ENCODE measurements around the gene VPS33B.

The VPS33B gene

DNA sequence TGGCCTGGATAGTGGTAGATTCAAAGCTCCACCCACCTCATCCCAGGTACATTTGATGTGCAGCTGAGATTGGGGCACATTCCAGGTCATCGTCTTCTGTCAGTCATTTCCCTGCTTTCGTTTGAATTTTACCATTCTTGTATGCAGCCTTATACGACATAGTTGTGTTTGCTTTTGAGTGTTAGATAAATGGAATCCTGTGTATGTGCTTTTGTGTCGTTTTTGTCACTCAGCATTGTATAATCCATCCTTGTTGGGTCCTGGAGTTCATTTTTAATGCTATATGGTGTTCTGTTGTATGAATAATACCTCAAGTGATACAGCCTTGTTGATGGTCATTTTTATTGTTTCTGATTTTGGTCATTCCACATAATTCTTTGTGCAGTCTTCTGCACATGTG, 60.4 kb downstream of the VPS33B start:
- H3K4me2 ChIP-seq (ENCODE audit: low read length): no peak overlapping the region
- H4K20me1 ChIP-seq (ENCODE audit: insufficient read depth, low read length): no peaks in the 10 kb centered on the region; the same call in 1 of the 2 replicates

DNA sequence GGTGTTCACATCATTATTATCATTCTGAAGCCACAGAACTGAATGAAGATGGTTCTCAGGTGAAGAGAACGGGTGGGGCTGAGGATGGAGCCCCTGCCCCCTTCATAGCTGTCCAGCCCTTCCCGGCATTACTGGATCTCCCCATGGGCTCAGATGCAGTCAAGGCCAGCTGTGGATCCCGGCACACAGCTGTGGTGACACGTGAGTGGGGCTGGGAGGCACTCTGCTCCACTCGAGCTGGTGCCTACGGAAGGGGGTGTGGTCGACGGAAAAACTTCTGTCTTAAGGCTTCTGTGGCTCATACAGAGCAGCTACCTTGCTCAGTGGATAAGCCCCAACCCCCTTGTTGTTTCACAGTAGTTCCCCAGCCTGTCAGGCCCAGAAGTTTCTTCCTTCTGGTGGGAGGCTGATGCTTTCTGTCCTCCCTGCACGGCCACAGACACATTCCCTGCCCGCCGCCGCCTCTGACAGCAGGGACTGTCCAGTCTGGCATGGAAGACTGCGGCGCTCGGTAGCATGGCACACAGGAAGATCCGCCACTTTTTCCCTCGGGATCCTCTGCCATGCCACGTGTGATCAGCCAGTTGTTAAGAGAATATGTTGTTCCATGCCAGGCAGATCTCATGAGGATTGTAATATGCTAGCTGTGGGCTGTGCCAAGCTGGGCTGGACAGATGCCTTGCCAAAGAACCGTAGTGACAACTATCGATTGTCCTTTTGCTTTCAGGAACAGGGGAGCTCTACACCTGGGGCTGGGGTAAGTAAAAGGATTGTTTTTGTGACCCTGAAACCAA, 61.9 kb downstream of the VPS33B start:
- H2AFZ ChIP-seq (ENCODE audit: low read depth, low read length): no peak overlapping the region
- no peak for TF ChIP-seq EZH2phosphoT487 (IDR thresholded peaks at IDR 0.05; ENCODE audit: low read depth)
- TF ChIP-seq, protein P1, sequence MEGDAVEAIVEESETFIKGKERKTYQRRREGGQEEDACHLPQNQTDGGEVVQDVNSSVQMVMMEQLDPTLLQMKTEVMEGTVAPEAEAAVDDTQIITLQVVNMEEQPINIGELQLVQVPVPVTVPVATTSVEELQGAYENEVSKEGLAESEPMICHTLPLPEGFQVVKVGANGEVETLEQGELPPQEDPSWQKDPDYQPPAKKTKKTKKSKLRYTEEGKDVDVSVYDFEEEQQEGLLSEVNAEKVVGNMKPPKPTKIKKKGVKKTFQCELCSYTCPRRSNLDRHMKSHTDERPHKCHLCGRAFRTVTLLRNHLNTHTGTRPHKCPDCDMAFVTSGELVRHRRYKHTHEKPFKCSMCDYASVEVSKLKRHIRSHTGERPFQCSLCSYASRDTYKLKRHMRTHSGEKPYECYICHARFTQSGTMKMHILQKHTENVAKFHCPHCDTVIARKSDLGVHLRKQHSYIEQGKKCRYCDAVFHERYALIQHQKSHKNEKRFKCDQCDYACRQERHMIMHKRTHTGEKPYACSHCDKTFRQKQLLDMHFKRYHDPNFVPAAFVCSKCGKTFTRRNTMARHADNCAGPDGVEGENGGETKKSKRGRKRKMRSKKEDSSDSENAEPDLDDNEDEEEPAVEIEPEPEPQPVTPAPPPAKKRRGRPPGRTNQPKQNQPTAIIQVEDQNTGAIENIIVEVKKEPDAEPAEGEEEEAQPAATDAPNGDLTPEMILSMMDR (IDR thresholded peaks at IDR 0.05; ENCODE audit: low read depth, low read length): no peak
- H3K27me3 ChIP-seq (ENCODE audit: low read depth, low read length): no peaks in the 10 kb centered on the region
- no peak overlapping the region for H3K27ac ChIP-seq (ENCODE audit: low read length)
- H3K9me3 ChIP-seq (ENCODE audit: insufficient read depth, low read length): no peaks in the 10 kb centered on the region
- H3K36me3 ChIP-seq (replicated peaks; ENCODE audit: low read depth, low read length): peaks cover 58% of the 10 kb centered on the region
- peaks cover 7% of the 10 kb centered on the region for H3K4me1 ChIP-seq (ENCODE audit: low read length)
- H3K4me2 ChIP-seq (ENCODE audit: low read length): no peak overlapping the region
- H3K9ac ChIP-seq (ENCODE audit: low read length): no peak overlapping the region
- peaks cover 48% of the 10 kb centered on the region for H3K79me2 ChIP-seq (ENCODE audit: low read length)
- no peak overlapping the region for H3K4me3 ChIP-seq (ENCODE audit: low read length)
- no peaks in the 10 kb centered on the region; the same call in 1 of the 2 replicates for H4K20me1 ChIP-seq (ENCODE audit: insufficient read depth, low read length)

More for the DNA sequence above, 60.4 kb downstream of the VPS33B start:
- no peak overlapping the region for H2AFZ ChIP-seq (ENCODE audit: low read depth, low read length)
- H3K4me1 ChIP-seq (ENCODE audit: low read length): no peaks in the 10 kb centered on the region
- peaks cover 68% of the 10 kb centered on the region for H3K36me3 ChIP-seq (replicated peaks; ENCODE audit: low read depth, low read length)
- H3K79me2 ChIP-seq (ENCODE audit: low read length): peaks cover 32% of the 10 kb centered on the region
- H3K4me3 ChIP-seq (ENCODE audit: low read length): no peak overlapping the region
- H3K27ac ChIP-seq (ENCODE audit: low read length): no peak overlapping the region
- no peaks in the 10 kb centered on the region for H3K9me3 ChIP-seq (ENCODE audit: insufficient read depth, low read length)
- no peaks in the 10 kb centered on the region for H3K27me3 ChIP-seq (ENCODE audit: low read depth, low read length)
- no peak overlapping the region for H3K9ac ChIP-seq (ENCODE audit: low read length)
- TF ChIP-seq, protein P1 (IDR thresholded peaks at IDR 0.05; ENCODE audit: low read depth, low read length): no peak
- no peak for TF ChIP-seq EZH2phosphoT487 (IDR thresholded peaks at IDR 0.05; ENCODE audit: low read depth)

DNA sequence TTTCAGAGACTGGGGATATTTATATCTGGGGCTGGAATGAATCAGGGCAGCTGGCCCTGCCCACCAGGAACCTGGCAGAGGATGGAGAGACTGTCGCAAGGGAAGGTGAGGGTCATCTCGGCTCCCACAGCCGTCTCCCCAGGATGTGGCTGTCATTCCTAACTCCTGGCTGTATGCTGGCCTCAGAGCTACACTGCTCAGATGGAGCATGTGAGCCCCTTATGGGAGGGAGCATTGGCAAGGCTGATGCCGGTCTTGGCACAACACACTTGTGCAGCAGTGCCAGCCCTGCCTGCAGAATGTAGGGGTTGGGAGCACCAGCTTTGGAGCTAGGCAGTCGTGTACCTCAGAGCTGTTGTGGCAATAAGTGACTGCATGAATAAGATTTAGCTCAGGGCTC, 62.5 kb downstream of the VPS33B start:
- Histone ChIP-seq H3K36me3 (replicated peaks; ENCODE audit: low read depth, low read length) (peaks cover 54% of the 10 kb centered on the region), H3K4me1 (ENCODE audit: low read length) (peaks cover 7% of the 10 kb centered on the region), H3K9ac (ENCODE audit: low read length) (no peak overlapping the region), H3K9me3 (ENCODE audit: insufficient read depth, low read length) (no peaks in the 10 kb centered on the region), H4K20me1 (ENCODE audit: insufficient read depth, low read length) (no peaks in the 10 kb centered on the region; the same call in 1 of the 2 replicates), H2AFZ (ENCODE audit: low read depth, low read length) (no peak overlapping the region), H3K27ac (ENCODE audit: low read length) (no peak overlapping the region), H3K27me3 (ENCODE audit: low read depth, low read length) (no peaks in the 10 kb centered on the region), H3K4me3 (ENCODE audit: low read length) (no peak overlapping the region), H3K4me2 (ENCODE audit: low read length) (no peak overlapping the region), H3K79me2 (ENCODE audit: low read length) (peaks cover 51% of the 10 kb centered on the region)
- TF ChIP-seq, protein P1 (IDR thresholded peaks at IDR 0.05; ENCODE audit: low read depth, low read length): no peak
- TF ChIP-seq EZH2phosphoT487 (IDR thresholded peaks at IDR 0.05; ENCODE audit: low read depth): no peak

DNA sequence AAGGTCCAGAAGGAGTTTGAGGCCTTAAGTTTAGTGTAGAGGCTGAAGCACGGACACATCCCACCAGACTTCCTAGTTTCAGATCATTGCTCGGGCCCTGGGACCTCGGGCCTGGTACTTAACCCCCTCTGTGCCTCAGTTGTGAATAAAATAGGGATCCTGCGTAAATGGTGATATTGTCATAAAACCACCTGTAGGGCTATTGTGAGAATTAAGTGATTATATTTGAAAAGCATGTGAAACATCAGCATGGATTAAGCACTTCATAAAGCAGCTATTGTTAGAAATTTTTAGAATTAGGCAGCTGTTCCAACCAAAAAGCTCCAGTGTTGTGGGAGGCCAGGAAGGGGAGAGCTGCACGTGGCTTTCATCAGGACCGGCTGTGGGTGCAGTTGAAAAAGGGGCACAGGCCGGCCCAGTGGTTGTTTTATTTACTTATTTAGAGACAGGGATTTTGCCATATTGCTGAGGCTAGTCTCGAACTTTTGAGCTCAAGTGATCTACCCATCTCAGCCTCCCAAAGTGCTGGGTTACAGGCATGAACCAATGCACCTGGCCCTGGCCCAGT, 63.3 kb downstream of the VPS33B start:
- Histone ChIP-seq H3K4me1 (ENCODE audit: low read length) (peaks cover 10% of the 10 kb centered on the region), H2AFZ (ENCODE audit: low read depth, low read length) (no peak overlapping the region), H3K9ac (ENCODE audit: low read length) (no peak overlapping the region), H3K27me3 (ENCODE audit: low read depth, low read length) (no peaks in the 10 kb centered on the region), H3K27ac (ENCODE audit: low read length) (no peak overlapping the region), H4K20me1 (ENCODE audit: insufficient read depth, low read length) (no peaks in the 10 kb centered on the region; the same call in 1 of the 2 replicates), H3K36me3 (replicated peaks; ENCODE audit: low read depth, low read length) (peaks cover 50% of the 10 kb centered on the region), H3K9me3 (ENCODE audit: insufficient read depth, low read length) (no peaks in the 10 kb centered on the region), H3K4me3 (ENCODE audit: low read length) (no peak overlapping the region), H3K4me2 (ENCODE audit: low read length) (no peak overlapping the region), H3K79me2 (ENCODE audit: low read length) (peaks cover 49% of the 10 kb centered on the region)
- TF ChIP-seq, protein P1 (IDR thresholded peaks at IDR 0.05; ENCODE audit: low read depth, low read length): no peak
- TF ChIP-seq EZH2phosphoT487 (IDR thresholded peaks at IDR 0.05; ENCODE audit: low read depth): no peak
